Glutamatergic neuron (in vitro differentiated cells): ENCODE data around the gene SRSF9. TPM values are rescaled to one million over a fixed set of nuclear protein-coding genes. Genes with fewer than 3 reads are reported as not detected.
"Not testable (repeated sequence)": the region's sequence is repeated elsewhere in the genome, so short reads cannot be mapped to it uniquely, and the experiment has no call there.

Source experiments
- DNase-seq: peaks from one replicate; pipeline ENCODE4 v3.0.0; 2022
- H3K27ac Mint-ChIP-seq: one replicate; pipeline ENCODE4 v1.8.0; 2020; ENCODE audit warnings: mild to moderate bottlenecking, mixed read lengths, inconsistent platforms; ENCODE audit not compliant: unreplicated experiment
- H3K27me3 Mint-ChIP-seq: one replicate; pipeline ENCODE4 v1.8.0; 2020; ENCODE audit warnings: mild to moderate bottlenecking, moderate library complexity, mixed read lengths, inconsistent platforms; ENCODE audit not compliant: unreplicated experiment
- H3K36me3 Mint-ChIP-seq: one replicate; pipeline ENCODE4 v1.8.0; 2020; ENCODE audit warnings: mild to moderate bottlenecking, mixed read lengths, inconsistent platforms; ENCODE audit not compliant: unreplicated experiment
- H3K4me1 Mint-ChIP-seq: one replicate; pipeline ENCODE4 v1.8.0; 2020; ENCODE audit warnings: mild to moderate bottlenecking, low read depth, mixed read lengths, inconsistent platforms; ENCODE audit not compliant: unreplicated experiment
- H3K4me3 Mint-ChIP-seq: one replicate; pipeline ENCODE4 v1.8.0; 2020; ENCODE audit warnings: mild to moderate bottlenecking, mixed read lengths, inconsistent platforms; ENCODE audit not compliant: unreplicated experiment
- H3K9me3 Mint-ChIP-seq: one replicate; pipeline ENCODE4 v1.8.0; 2020; ENCODE audit warnings: mild to moderate bottlenecking, moderate library complexity, mixed read lengths, inconsistent platforms; ENCODE audit not compliant: unreplicated experiment
- total RNA-seq: library from RNA; stranded (reverse); fragmentation: NEBNext Ultra II Directional; extraction: Animal tissue kit (Norgen Biotek cat#: 25700); gene quantifications from one replicate; pipeline ENCODE4 v1.2.1, GENCODE V29; 2021; ENCODE audit not compliant: unreplicated experiment
- TF ChIP-seq, protein P1 (sequence below): fragments of 200-600 bp; sonication (generic); IDR thresholded peaks from one replicate; pipeline ENCODE4 v1.5.0; 2021; ENCODE audit not compliant: partially characterized antibody, unreplicated experiment

Gene SRSF9
- total RNA-seq, 1 donor from 2014 or later = 210 TPM

DNA sequence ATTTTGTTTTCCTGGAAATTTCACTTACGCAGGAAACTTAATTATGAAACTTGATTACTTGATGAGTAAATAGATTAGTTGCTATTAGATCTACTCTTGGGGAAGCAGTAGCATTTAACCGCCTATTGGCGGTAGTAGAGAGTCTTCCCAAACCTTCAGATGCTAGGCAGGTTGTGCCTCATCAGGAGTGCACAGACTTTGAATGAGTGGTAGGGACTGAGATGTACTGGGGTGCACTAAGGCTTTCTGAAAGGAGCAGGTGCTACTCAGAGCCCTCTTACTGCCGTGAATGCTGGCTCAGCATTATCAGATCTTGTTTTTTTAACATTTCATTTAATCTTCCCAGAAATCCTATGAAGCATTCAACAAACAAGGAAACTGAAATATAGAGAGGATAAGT lies 15.6 kb downstream of the SRSF9 start:
- H3K27ac Mint-ChIP-seq = no peak overlapping the region
- H3K9me3 Mint-ChIP-seq = peaks cover 4% of the 10 kb centered on the region
- TF ChIP-seq, protein P1, sequence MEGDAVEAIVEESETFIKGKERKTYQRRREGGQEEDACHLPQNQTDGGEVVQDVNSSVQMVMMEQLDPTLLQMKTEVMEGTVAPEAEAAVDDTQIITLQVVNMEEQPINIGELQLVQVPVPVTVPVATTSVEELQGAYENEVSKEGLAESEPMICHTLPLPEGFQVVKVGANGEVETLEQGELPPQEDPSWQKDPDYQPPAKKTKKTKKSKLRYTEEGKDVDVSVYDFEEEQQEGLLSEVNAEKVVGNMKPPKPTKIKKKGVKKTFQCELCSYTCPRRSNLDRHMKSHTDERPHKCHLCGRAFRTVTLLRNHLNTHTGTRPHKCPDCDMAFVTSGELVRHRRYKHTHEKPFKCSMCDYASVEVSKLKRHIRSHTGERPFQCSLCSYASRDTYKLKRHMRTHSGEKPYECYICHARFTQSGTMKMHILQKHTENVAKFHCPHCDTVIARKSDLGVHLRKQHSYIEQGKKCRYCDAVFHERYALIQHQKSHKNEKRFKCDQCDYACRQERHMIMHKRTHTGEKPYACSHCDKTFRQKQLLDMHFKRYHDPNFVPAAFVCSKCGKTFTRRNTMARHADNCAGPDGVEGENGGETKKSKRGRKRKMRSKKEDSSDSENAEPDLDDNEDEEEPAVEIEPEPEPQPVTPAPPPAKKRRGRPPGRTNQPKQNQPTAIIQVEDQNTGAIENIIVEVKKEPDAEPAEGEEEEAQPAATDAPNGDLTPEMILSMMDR = peak; percentile 50
- H3K4me1 Mint-ChIP-seq = no peaks in the 10 kb centered on the region
- DNase-seq = no peak
- H3K27me3 Mint-ChIP-seq = peaks cover 4% of the 10 kb centered on the region
- H3K4me3 Mint-ChIP-seq = no peak overlapping the region
- H3K36me3 Mint-ChIP-seq = no peaks in the 10 kb centered on the region

DNA sequence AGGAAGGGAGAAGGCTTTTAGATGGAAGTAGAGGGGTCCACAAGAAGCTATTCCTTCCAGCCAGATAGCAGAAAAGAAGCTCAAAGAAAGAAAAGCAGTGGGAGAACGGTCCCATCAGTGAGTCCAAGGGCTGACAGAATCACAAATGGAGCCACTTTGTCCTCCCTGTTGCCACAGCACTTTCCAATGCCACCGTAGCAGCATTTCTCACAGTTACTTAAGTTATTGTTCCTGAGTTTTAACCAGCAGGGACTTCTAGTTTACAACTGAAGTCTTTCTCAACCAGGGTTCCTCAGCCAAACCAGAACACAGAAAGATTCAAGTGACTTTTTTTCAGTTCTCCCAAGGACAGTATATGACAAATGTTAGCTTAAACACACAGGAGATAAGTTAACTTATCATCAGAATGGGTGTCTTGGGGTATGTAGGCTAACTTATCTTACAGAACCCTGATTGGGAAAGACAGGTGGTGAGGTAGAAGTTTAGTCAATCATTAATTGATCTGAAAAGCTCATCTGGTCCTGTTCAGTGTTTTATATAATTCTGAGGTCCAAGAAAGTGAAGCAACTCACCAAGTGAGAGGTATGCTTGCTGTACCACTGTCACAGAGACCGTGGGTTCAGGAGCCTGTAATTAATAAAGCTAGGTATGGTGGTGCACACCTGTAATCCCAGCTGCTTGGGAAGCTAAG lies 16.3 kb downstream of the SRSF9 start:
- H3K4me1 Mint-ChIP-seq = no peaks in the 10 kb centered on the region
- H3K4me3 Mint-ChIP-seq = no peak overlapping the region

DNA sequence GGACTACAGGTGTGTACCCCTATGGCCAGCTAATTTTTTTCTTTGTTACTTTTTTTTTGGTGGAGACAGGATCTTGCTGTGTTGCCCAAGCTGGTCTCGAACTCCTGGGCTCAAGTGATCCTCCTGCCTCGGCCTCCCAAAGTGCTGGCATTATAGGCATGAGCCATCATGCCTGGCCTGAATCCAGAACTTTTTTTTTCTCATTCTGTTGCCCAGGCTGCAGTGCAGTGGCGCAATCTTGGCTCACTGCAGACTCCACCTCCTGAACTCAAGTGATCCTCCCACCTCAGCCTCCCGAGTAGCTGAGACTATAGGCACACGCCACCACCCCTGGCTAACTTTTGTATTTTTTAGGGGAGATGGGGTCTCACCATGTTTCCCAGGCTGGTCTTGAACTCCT lies 17.0 kb downstream of the SRSF9 start:
- not testable (repeated sequence) for H3K4me3 Mint-ChIP-seq, H3K36me3 Mint-ChIP-seq, H3K9me3 Mint-ChIP-seq, H3K27ac Mint-ChIP-seq, H3K4me1 Mint-ChIP-seq, H3K27me3 Mint-ChIP-seq, DNase-seq

More for the DNA sequence above, 16.3 kb downstream of the SRSF9 start:
- H3K27ac Mint-ChIP-seq = no peak overlapping the region
- H3K9me3 Mint-ChIP-seq = peaks cover 4% of the 10 kb centered on the region
- TF ChIP-seq, protein P1 = no peak
- DNase-seq = no peak
- peaks cover 4% of the 10 kb centered on the region for H3K27me3 Mint-ChIP-seq
- H3K36me3 Mint-ChIP-seq = no peaks in the 10 kb centered on the region

DNA sequence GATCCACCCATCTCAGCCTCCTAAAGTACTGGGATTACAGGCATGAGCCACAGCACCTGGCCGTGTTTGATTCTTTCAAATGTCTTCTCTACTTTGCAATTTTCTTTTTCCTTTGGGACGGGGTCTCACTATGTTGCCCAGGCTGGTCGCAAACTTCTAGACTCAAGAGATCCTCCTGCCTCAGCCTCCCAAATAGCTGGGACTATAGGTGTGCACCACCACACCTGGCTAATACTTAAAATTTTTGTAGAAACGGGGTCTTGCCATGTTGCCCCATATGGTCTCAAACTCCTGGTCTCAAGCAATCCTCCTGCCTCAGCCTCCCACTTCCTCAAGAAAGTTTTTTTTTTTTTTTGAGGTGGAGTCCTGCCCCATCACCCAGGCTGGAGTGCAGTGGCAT lies 21.6 kb downstream of the SRSF9 start:
- Mint-ChIP-seq H3K9me3 (peaks cover 7% of the 10 kb centered on the region), H3K27ac (no peak overlapping the region), H3K4me1 (peaks cover 3% of the 10 kb centered on the region), H3K27me3 (peaks cover 8% of the 10 kb centered on the region), H3K36me3 (no peaks in the 10 kb centered on the region), H3K4me3 (peak overlapping the region; percentile 52)
- DNase-seq = no peak
- TF ChIP-seq, protein P1 = no peak

DNA sequence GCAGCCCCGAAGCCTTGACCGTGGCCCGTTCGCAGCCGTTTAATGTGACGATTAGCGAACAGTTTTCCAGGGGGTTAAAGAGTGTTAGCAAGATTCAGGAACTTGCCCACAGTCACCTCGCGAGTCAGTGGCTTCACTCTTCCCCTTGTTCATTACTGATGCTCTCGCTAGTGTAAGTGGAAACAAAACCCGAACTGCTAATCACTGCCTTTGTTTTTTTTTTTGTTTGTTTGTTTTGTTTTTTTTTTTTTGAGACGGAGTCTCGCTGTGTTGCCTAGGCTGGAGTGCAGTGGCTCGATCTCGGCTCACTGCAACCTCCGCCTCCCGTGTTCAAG lies 22.7 kb downstream of the SRSF9 start:
- not testable (repeated sequence) for DNase-seq, H3K36me3 Mint-ChIP-seq

DNA sequence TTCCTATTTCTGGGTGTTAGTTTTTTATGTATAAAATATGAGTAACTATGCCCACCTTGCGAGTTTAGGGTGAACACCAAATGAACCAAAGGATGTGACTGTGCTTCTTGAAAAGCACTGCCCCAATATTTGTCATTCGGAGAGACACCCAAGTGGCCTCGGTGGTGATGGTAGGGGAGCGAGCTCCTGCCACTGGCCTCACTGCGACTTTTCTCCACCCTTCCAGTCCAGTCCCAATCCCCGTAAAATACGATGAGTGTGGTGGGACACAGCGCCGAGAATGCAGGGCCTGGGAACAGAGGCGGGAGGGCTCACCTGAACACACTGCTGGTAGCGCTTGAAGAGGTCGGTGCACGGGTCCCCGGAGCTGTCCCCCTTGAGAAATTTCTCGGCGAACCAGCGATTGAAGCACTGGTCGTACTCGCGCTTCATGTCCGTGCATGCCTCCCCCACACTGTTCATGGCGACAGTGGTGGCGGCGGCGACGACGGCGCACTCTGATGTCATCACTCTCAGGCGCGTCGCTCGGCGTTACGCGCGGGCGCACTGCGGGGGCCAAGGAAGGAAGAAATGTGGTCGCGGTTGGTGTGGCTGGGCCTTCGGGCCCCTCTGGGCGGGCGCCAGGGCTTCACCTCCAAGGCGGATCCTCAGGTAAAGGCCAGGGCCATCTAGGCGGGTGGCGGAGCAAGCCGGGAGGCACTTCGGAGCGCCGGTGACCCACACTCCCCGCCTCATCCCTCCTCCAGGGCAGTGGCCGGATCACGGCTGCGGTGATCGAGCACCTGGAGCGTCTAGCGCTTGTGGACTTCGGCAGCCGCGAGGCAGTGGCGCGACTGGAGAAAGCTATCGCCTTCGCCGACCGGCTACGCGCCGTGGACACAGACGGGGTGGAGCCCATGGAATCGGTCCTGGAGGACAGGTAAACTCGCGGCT lies 23.4 kb downstream of the SRSF9 start, which contains the start of the genes GATC and TRIAP1:
GATC (plus strand) TSS at position 534 of the 933 bp plus-strand sequence; CDS start at position 571, 37 bp downstream.
TRIAP1 (minus strand) TSS at position 474 of the 933 bp plus-strand sequence; CDS start at position 462, 12 bp downstream.
- peak; percentile 92 for DNase-seq
- Mint-ChIP-seq H3K9me3 (peaks cover 9% of the 10 kb centered on the region), H3K36me3 (no peaks in the 10 kb centered on the region), H3K4me3 (peak within 1 kb of the TSS; percentile 99), H3K27ac (peak within 1 kb of the TSS; percentile 86), H3K4me1 (peaks cover 3% of the 10 kb centered on the region), H3K27me3 (peaks cover 8% of the 10 kb centered on the region)
- TF ChIP-seq, protein P1 = no peak

More for the DNA sequence above, 22.7 kb downstream of the SRSF9 start:
- Mint-ChIP-seq H3K27ac (peak overlapping the region; percentile 38), H3K4me3 (peak overlapping the region; percentile 99)
- H3K27me3 Mint-ChIP-seq, H3K4me1 Mint-ChIP-seq, H3K9me3 Mint-ChIP-seq: not testable (repeated sequence)
